Transverse colon (tissue), 4 donors: Measurements from ENCODE around the gene MPEG1. TPM values are rescaled to one million over a fixed set of nuclear protein-coding genes. Genes with fewer than 3 reads are reported as not detected.
A peak's percentile ranks its signal among the peaks of the same experiment; 100 is the strongest.

Source experiments
- DNase-seq: peaks from one replicate; pipeline ENCODE4 v3.0.0-alpha.2; 2019
- H3K27ac ChIP-seq, 4 donors: fragments of 200-600 bp; sonication (generic); 2 replicates each; pipeline ENCODE4 v1.5.1; 2016 to 2018; ENCODE audit warnings: inconsistent platforms in 4 of 4
- H3K27me3 ChIP-seq: fragments of 200-600 bp; sonication (generic); 2 replicates; pipeline ENCODE4 v1.5.1; 2017; ENCODE audit warnings: inconsistent platforms
- H3K36me3 ChIP-seq, 4 donors: fragments of 200-600 bp; sonication (generic); 2 replicates each; pipeline ENCODE4 v1.5.1; 2017 to 2019; ENCODE audit warnings: inconsistent platforms in 4 of 4
- H3K4me1 ChIP-seq, 4 donors: fragments of 200-600 bp; sonication (generic); 2 replicates each; pipeline ENCODE4 v1.5.1; 2017 to 2020; ENCODE audit warnings: inconsistent platforms in 4 of 4
- H3K4me3 ChIP-seq, 4 donors: fragments of 200-600 bp; sonication (generic); 1 replicate in 1 of 4; 2 replicates in 3 of 4; pipeline versions ENCODE4 v1.5.1 to v1.6.1; 2017 to 2019; ENCODE audit warnings: inconsistent platforms in 4 of 4
- H3K9me3 ChIP-seq, 2 donors: fragments of 200-600 bp; sonication (generic); 2 replicates each; pipeline ENCODE4 v1.5.1; 2017 to 2019; ENCODE audit warnings: inconsistent platforms in 2 of 2
- CTCF ChIP-seq, 5 experiments: fragments of 200-600 bp in 3 of 5; fragments of 450-650 bp in 2 of 5; sonication (generic) in 3 of 5; IDR thresholded peaks; 1 replicate in 2 of 5; 2 replicates in 3 of 5; pipeline ENCODE4 v1.5.1; 2016 to 2017; ENCODE audit warnings: antibody characterized with exemption in 5 of 5, inconsistent platforms in 3 of 5, mild to moderate bottlenecking in 2 of 5, moderate library complexity in 1 of 5
- EP300 ChIP-seq: sonication (generic); formaldehyde crosslinking; IDR thresholded peaks from one replicate; pipeline ENCODE4 v1.6.1; 2017; ENCODE audit warnings: antibody characterized with exemption, low read depth
- POLR2A ChIP-seq: fragments of 450-650 bp; IDR thresholded peaks from one replicate; pipeline ENCODE4 v1.6.1; 2016; ENCODE audit warnings: antibody characterized with exemption, mild to moderate bottlenecking, moderate library complexity
- POLR2AphosphoS5 ChIP-seq, 3 donors: sonication (generic); formaldehyde crosslinking; IDR thresholded peaks; one replicate each; pipeline ENCODE4 v1.6.1; 2016; ENCODE audit warnings: antibody characterized with exemption in 3 of 3
- WGBS, 2 donors: methylation state at CpG; one replicate each; pipeline ENCODE4 v1.1.5; 2018; ENCODE audit warnings: low coverage in 1 of 2; 5-methylcytosine and 5-hydroxymethylcytosine counted together
- in situ Hi-C, 4 donors: fragments of 200-750 bp; cut with MboI; loops; one replicate each; pipeline versions ENCODE4 v1.15.0 to v1.15.1; 2017; ENCODE audit warnings: low sequenced_read_pairs in 3 of 4, low pct_ligation_motif_present in 1 of 4, low pct_unique_long_range_greater_than_20kb in 1 of 4
- intact Hi-C: fragments of 100-400 bp; cut with DNase I; formaldehyde crosslinking; loops from one replicate; pipeline ENCODE4 v1.15.1; 2023; ENCODE audit warnings: low total_unique reads
- small RNA-seq, 4 donors: library from RNA; depleted of rRNA; stranded (forward); fragments of <200 nt; gene quantifications; one replicate each; pipeline ENCODE3, GENCODE V24; 2016
- total RNA-seq, 4 donors: library from RNA; depleted of rRNA; stranded (reverse); fragments of >200 nt; gene quantifications; one replicate each; pipeline ENCODE4 v1.1.0, GENCODE V29; 2016

The MPEG1 gene
- total RNA-seq, 4 donors from 2014 or later = 4.6 to 16.5 (median 7.5) TPM

GRCh38 chr11:59172345-59173079 lies 40.2 kb downstream of the MPEG1 start:
- H3K4me3 ChIP-seq = peak overlapping the region; percentile 78 to 91 (median 82)
- DNase-seq = peak; percentile 52
- no peaks in the 10 kb centered on the region for H3K27me3 ChIP-seq
- H3K27ac ChIP-seq = peak overlapping the region; percentile 86 to 93 (median 88)
- TF ChIP-seq POLR2A = peak; percentile 50
- TF ChIP-seq CTCF (IDR thresholded peaks at IDR 0.05) = peak in 1 of 5 experiments; percentile 8
- TF ChIP-seq POLR2AphosphoS5 (IDR thresholded peaks at IDR 0.05) = peak; percentile 16 to 45 (median 20)
- TF ChIP-seq EP300 = no peak
- H3K36me3 ChIP-seq = no peaks in the 10 kb centered on the region
- in situ Hi-C loops = loop anchor here in 1 of 4 donors (25.0 kb wide), 2 partner anchors 115 to 265 kb away; partner anchors contain the start of genes OR5A1 and OR5A2
- intact Hi-C loops = loop anchor here (10.0 kb wide), 1 partner anchor 512 kb away; no protein-coding TSS in a partner anchor
- no peaks in the 10 kb centered on the region for H3K9me3 ChIP-seq
- peaks cover 0 to 33% (median 21%) of the 10 kb centered on the region in 4 donors for H3K4me1 ChIP-seq
- WGBS, 2 donors = 0% methylated on average over 30 of the region's 70 CpGs; no CpG with 5 or more reads in 1 of the 2 donors

GRCh38 chr11:59171508-59172322 lies 41.0 kb downstream of the MPEG1 start, which contains the start of gene DTX4:
Gene DTX4, plus strand, starts transcription at chr11:59172132. Its CDS starts 464 bp downstream, at chr11:59172596.
- Histone ChIP-seq H3K27me3 (no peaks in the 10 kb centered on the region), H3K4me1 (peaks cover 0 to 33% (median 21%) of the 10 kb centered on the region in 4 donors), H3K27ac (peak within 1 kb of the TSS; percentile 86 to 93 (median 88)), H3K4me3 (peak within 1 kb of the TSS; percentile 78 to 91 (median 82)), H3K9me3 (no peaks in the 10 kb centered on the region), H3K36me3 (no peaks in the 10 kb centered on the region)
- peak; percentile 95 for DNase-seq
- 0 to 1% methylated on average over 13 to 33 of the region's 64 CpGs for WGBS, 2 donors
- intact Hi-C loops = loop anchor here (1.0 to 10.0 kb wide), 2 partner anchors 36 to 513 kb away; no protein-coding TSS in a partner anchor
- in situ Hi-C loops = loop anchor here in 1 of 4 donors (25.0 kb wide), 2 partner anchors 116 to 266 kb away; partner anchors contain the start of genes OR5A1 and OR5A2
- TF ChIP-seq EP300 (no peak), POLR2A (peak; percentile 59), CTCF (IDR thresholded peaks at IDR 0.05) (peak; percentile 78 to 98 (median 87)), POLR2AphosphoS5 (IDR thresholded peaks at IDR 0.05) (peak; percentile 64 to 74 (median 72))

- H3K27me3 ChIP-seq = no peaks in the 10 kb centered on the region
- no peak overlapping the region for H3K4me3 ChIP-seq
- TF ChIP-seq POLR2A (no peak), CTCF (IDR thresholded peaks at IDR 0.05) (no peak), POLR2AphosphoS5 (IDR thresholded peaks at IDR 0.05) (no peak), EP300 (no peak)
- DNase-seq = no peak
- intact Hi-C loops = no loop called here
- in situ Hi-C loops = loop anchor here in 2 of 4 donors (10.0 to 25.0 kb wide), 4 partner anchors 121 to 273 kb away; partner anchors contain the start of genes OR5A1 (in 2 of the 2) and OR5A2 (in 1 of the 2)
- H3K27ac ChIP-seq = no peak overlapping the region
- H3K4me1 ChIP-seq = no peaks in the 10 kb centered on the region
- H3K36me3 ChIP-seq = no peaks in the 10 kb centered on the region
- WGBS, 2 donors = 64 to 84% methylated on average over 3 of the region's 3 CpGs
- no peaks in the 10 kb centered on the region for H3K9me3 ChIP-seq
Measured at GRCh38 chr11:59164028-59164427, 48.7 kb downstream of the MPEG1 start.

Small RNA genes lying within 50 kb of the gene (small RNA-seq; reads per million reads assigned to genes)
- 0 reads per million in 4 donors for gene RN7SL42P

Other genes with a start within 250 kb of the MPEG1 start
- not detected for gene GLYATL1B, start 126.6 kb downstream of the MPEG1 start, total RNA-seq
- 1 to 10 TPM in 1 of 4 donors, under 1 TPM in 3; 0.37 to 1.7 (median 0.40) TPM for gene FAM111B, start 105.7 kb downstream of the MPEG1 start, total RNA-seq
- gene FAM111A, start 70.1 kb downstream of the MPEG1 start, total RNA-seq = 10 to 100 TPM; 17.6 to 62.1 (median 26.2) TPM
- gene DTX4, start 40.8 kb downstream of the MPEG1 start, total RNA-seq = 10 to 100 TPM; 61.3 to 95.3 (median 77.6) TPM
- gene OR5AN1, start 146.0 kb upstream of the MPEG1 start, total RNA-seq = not detected
- gene OR5A2, start 213.5 kb upstream of the MPEG1 start, total RNA-seq = not detected
- gene OR5A1, start 223.5 kb upstream of the MPEG1 start, total RNA-seq = not detected
- gene OR4D6, start 244.0 kb upstream of the MPEG1 start, total RNA-seq = not detected